Cardiac muscle cell (in vitro differentiated cells and primary cell): Measurements from ENCODE around the gene WSCD2. TPM values are rescaled to one million over a fixed set of nuclear protein-coding genes. Genes with fewer than 3 reads are reported as not detected.

Experiments
- DNase-seq, 2 donors: peaks; one replicate each; pipeline versions ENCODE4 v3.0.0 to v3.0.0-alpha.2; 2010 to 2017; ENCODE audit warnings: low read depth in 1 of 2, low spot score in 1 of 2
- H3K27ac ChIP-seq: fragments of 200-600 bp; sonication (generic); 2 replicates; pipeline ENCODE4 v1.5.1; 2016
- H3K27me3 ChIP-seq: fragments of 200-600 bp; sonication (generic); 2 replicates; pipeline ENCODE4 v1.6.0; 2016; ENCODE audit warnings: control low read depth
- H3K36me3 ChIP-seq: fragments of 200-600 bp; sonication (generic); 2 replicates; pipeline ENCODE4 v1.5.1; 2016; ENCODE audit warnings: control low read depth
- H3K4me1 ChIP-seq: fragments of 200-600 bp; sonication (generic); 2 replicates; pipeline ENCODE4 v1.8.1; 2017; ENCODE audit warnings: low read depth, mild to moderate bottlenecking, mixed run types
- H3K4me3 ChIP-seq: fragments of 200-600 bp; sonication (generic); 2 replicates; pipeline ENCODE4 v1.5.1; 2016; ENCODE audit warnings: mild to moderate bottlenecking
- H3K9me3 ChIP-seq: fragments of 200-600 bp; sonication (generic); 2 replicates; pipeline ENCODE4 v1.5.1; 2017; ENCODE audit warnings: low read depth, mild to moderate bottlenecking, control low read depth
- polyA plus RNA-seq: library from polyadenylated mRNA; unstranded; fragments of >200 nt; fragmentation: Nextera tagmentation; extraction: Ambion mirVana; gene quantifications from 2 replicates; pipeline ENCODE4 v1.2.1, GENCODE V29; 2016
- total RNA-seq: library from RNA; depleted of rRNA; stranded (reverse); fragments of >200 nt; gene quantifications from 2 replicates; pipeline ENCODE4 v1.2.3, GENCODE V29; 2016
- TF ChIP-seq, protein P1 (sequence below): IDR thresholded peaks from 2 replicates; pipeline ENCODE4 v1.5.1; 2012; ENCODE audit warnings: low read depth, mild to moderate bottlenecking, low read length

The WSCD2 gene
- total and polyA plus RNA-seq, 2 experiments from 2014 or later: 7.0 to 7.1 TPM

DNA sequence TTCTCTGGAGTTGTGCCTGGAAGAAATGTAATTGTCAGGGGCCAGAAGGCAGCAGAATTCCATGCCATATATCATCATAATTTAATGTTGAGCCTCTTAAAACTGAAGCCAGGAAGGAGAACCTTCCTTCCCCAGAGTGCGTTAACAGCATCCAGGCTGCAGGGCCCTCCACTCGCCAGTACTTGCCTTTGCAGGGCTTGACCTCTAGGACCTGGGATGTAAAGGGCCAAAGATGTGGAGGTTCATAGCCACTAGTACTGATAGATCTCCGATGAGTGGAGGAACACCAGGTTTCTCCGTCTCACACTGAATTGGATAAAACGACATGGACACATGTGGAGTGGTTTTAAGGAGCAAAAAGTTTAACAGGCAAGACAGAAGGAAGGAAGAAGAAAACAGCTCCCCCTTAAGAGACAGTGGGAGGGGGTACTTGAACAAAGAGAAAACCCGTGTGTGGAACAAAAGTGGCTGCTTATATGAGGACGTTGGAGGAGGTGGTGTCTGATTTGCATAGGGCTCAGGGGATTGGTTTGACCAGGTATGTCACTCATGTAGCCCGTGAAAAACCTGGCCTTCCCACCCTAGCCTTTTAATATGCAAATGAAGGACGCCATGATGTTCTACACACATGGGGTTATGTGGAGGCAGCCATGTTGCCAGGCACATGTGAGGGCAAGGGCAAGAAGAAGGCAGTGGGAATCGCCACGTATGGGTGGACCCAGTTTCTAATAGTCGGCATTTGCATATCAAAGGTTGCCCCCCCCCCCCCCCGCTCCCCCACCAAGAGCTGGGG is 38.8 kb upstream of the WSCD2 start:
- H3K9me3 ChIP-seq: no peaks in the 10 kb centered on the region
- no peaks in the 10 kb centered on the region for H3K27me3 ChIP-seq
- DNase-seq: no peak
- TF ChIP-seq, protein P1, sequence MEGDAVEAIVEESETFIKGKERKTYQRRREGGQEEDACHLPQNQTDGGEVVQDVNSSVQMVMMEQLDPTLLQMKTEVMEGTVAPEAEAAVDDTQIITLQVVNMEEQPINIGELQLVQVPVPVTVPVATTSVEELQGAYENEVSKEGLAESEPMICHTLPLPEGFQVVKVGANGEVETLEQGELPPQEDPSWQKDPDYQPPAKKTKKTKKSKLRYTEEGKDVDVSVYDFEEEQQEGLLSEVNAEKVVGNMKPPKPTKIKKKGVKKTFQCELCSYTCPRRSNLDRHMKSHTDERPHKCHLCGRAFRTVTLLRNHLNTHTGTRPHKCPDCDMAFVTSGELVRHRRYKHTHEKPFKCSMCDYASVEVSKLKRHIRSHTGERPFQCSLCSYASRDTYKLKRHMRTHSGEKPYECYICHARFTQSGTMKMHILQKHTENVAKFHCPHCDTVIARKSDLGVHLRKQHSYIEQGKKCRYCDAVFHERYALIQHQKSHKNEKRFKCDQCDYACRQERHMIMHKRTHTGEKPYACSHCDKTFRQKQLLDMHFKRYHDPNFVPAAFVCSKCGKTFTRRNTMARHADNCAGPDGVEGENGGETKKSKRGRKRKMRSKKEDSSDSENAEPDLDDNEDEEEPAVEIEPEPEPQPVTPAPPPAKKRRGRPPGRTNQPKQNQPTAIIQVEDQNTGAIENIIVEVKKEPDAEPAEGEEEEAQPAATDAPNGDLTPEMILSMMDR: no peak
- no peak overlapping the region for H3K4me3 ChIP-seq
- no peaks in the 10 kb centered on the region for H3K36me3 ChIP-seq
- H3K27ac ChIP-seq: no peak overlapping the region
- H3K4me1 ChIP-seq: no peaks in the 10 kb centered on the region

DNA sequence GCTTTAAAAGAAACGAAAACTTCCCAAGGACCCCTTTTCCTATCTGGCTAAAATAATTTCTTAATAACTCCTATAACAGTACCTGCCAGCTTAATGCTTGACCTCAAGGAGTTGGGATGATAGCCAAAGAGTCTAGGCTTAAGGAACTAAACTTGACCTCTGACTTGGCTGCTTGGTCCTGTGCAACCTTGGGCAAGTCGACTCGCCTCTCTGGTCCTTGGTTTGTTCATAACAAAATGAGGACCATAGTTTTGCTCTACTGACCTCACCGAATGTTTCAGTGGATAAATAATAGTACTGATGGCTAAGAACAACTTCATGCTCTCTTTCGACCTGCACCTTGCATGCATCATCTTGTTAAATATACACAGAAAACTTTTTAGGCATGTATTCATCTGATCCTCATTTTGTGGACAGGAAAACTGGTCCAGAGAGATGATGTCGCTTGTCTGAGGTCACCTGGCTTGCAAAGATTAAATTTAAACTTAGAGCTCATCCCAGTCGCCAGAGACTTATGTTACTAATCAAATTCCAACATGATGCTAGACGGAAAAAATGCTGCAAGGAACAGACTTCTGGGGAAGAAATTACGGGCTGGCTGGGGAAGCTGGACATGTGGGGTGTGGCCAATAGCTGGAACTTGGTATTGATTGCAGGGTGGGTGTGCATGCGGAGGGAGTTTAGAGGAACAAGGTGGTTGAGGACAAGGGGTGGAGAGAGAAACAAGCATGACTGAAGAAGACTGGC is 38.0 kb upstream of the WSCD2 start:
- Histone ChIP-seq H3K4me1 (no peaks in the 10 kb centered on the region), H3K4me3 (no peak overlapping the region), H3K9me3 (no peaks in the 10 kb centered on the region), H3K27ac (no peak overlapping the region), H3K27me3 (no peaks in the 10 kb centered on the region), H3K36me3 (no peaks in the 10 kb centered on the region)
- TF ChIP-seq, protein P1: no peak
- no peak for DNase-seq

DNA sequence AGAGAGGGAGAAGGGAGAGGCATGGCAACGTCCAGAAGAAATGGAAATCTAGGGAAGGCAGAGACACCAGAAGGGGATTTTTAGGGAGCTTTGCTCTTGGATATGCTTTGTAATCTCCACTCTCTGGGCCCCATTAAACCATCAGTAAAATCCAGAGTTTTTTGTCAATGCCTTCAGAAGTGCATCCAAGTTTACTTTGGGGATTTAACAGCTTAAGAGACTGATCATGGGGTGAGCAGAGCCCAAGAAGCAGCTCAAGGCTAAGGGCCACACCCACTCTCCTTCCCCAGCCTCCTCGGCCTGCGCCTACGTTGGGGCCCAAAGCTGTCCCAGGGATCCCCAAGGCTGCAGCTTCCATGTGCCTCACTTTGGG is 37.4 kb upstream of the WSCD2 start:
- DNase-seq: no peak
- no peak overlapping the region for H3K4me3 ChIP-seq
- no peaks in the 10 kb centered on the region for H3K27me3 ChIP-seq
- H3K27ac ChIP-seq: no peak overlapping the region
- no peaks in the 10 kb centered on the region for H3K4me1 ChIP-seq
- TF ChIP-seq, protein P1: no peak
- H3K36me3 ChIP-seq: no peaks in the 10 kb centered on the region
- H3K9me3 ChIP-seq: no peaks in the 10 kb centered on the region

DNA sequence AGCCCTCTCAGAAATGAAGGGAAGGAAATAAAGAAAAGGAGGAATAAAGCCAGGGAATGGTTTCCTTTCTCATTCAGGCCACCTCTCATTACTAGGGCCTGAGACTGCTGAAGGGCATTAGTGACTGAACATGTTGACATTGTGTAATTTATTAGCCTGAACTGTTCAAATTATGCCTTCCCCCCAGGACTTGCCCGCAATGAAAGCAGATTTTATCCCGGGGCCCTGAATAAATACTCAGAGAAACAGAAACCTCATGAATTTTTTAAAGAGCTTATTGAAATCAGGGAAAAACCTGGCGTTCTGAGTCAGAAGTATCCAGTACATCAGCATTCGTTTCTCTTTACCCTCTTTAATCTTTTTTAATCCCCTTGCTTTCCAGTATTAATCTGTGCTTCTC is 35.9 kb upstream of the WSCD2 start:
- no peak for DNase-seq
- TF ChIP-seq, protein P1: no peak
- H3K36me3 ChIP-seq: no peaks in the 10 kb centered on the region
- no peak overlapping the region for H3K27ac ChIP-seq
- no peaks in the 10 kb centered on the region for H3K9me3 ChIP-seq
- H3K4me1 ChIP-seq: no peaks in the 10 kb centered on the region
- no peaks in the 10 kb centered on the region for H3K27me3 ChIP-seq
- H3K4me3 ChIP-seq: no peak overlapping the region

DNA sequence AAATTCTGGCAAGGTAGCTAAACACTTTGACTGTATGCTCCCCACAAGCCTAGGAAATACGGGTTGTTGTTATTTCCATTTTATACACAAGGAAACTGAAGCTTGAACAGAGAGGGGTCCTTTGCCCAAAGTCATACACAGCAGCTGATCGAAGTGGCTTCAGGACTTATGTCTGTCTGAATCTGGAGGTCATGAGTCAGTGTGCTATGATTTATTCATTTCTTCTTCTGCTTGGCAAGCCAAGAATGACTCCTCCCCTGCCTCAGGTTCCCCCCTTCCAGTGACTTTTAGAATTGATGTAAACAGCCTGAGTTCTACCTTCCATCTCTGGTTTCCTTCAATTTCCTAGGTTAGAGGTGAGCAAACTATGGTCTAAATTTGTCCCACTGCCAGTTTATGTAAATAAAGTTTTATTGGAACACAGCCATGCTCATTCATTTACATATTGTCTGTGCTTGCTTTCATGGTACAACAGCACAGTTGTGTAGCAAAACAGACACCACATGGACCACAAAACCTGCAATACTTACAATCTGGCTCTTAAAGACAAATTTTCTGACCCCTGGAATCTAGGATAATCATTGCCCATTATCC is 34.9 kb upstream of the WSCD2 start:
- H3K9me3 ChIP-seq: no peaks in the 10 kb centered on the region

More for the DNA sequence above, 34.9 kb upstream of the WSCD2 start:
- no peaks in the 10 kb centered on the region for H3K27me3 ChIP-seq
- H3K27ac ChIP-seq: no peak overlapping the region
- H3K4me3 ChIP-seq: no peak overlapping the region
- TF ChIP-seq, protein P1: no peak
- no peak for DNase-seq
- no peaks in the 10 kb centered on the region for H3K36me3 ChIP-seq
- H3K4me1 ChIP-seq: no peaks in the 10 kb centered on the region
